ENCODE measurements around the gene SLC28A3. TPM values are rescaled to one million over a fixed set of nuclear protein-coding genes. Genes with fewer than 3 reads are reported as not detected.

SLC28A3 gene
- total RNA-seq, 1 donor from 2014 or later, result 0.21 TPM

DNA sequence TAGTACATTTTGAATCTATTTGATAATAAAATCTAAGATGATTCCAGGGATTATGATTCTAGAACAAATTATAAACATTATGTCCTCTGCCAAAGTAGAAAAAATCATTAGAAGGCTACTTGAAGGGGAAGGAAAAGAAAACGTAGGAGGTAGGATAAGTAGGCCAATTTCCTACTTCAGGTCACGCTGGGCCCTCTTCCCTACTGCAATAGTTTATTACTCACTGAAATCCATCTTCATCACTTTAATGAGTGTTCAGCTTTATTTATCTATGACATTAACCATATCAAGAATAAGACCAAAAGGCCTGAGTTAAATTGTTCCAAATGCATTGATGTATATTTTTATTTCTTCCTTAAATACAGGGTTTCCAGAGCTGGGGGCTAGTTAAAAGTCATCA is 21.6 kb downstream of the SLC28A3 start:
- Histone ChIP-seq H3K36me3 (ENCODE audit: control insufficient read depth, insufficient read depth, low read length) (no peaks in the 10 kb centered on the region), H3K4me3 (ENCODE audit: low read depth, low read length) (no peak overlapping the region), H3K27me3 (ENCODE audit: control insufficient read depth, insufficient read depth, low read length) (no peaks in the 10 kb centered on the region)
- TF ChIP-seq, protein P1, sequence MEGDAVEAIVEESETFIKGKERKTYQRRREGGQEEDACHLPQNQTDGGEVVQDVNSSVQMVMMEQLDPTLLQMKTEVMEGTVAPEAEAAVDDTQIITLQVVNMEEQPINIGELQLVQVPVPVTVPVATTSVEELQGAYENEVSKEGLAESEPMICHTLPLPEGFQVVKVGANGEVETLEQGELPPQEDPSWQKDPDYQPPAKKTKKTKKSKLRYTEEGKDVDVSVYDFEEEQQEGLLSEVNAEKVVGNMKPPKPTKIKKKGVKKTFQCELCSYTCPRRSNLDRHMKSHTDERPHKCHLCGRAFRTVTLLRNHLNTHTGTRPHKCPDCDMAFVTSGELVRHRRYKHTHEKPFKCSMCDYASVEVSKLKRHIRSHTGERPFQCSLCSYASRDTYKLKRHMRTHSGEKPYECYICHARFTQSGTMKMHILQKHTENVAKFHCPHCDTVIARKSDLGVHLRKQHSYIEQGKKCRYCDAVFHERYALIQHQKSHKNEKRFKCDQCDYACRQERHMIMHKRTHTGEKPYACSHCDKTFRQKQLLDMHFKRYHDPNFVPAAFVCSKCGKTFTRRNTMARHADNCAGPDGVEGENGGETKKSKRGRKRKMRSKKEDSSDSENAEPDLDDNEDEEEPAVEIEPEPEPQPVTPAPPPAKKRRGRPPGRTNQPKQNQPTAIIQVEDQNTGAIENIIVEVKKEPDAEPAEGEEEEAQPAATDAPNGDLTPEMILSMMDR (IDR thresholded peaks at IDR 0.05; ENCODE audit: insufficient read depth, low read length, poor library complexity, severe bottlenecking), result no peak
- no peak for DNase-seq (ENCODE audit: low read depth)

DNA sequence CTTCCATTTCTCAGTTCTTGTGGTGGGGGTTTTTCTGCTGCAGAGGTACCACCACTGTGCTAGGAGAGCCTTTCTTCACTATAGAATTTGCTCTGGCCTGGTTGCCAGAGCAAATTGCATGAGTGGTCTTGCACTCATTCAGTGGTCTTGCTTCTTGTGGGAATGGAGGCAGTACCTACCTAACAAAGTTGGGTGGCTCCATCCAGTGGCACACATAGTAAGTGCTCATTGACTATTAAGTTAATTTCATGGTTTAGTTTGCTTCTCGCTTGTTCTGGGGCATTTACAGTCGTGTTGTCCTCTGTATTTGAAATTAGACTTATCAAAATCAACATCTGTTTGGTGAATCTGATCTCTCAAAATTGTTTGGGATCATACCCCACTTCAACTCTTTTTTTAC is 23.0 kb downstream of the SLC28A3 start:
- H3K4me3 ChIP-seq (ENCODE audit: low read depth, low read length), result no peak overlapping the region
- TF ChIP-seq, protein P1 (IDR thresholded peaks at IDR 0.05; ENCODE audit: insufficient read depth, low read length, poor library complexity, severe bottlenecking), result no peak
- no peaks in the 10 kb centered on the region for H3K27me3 ChIP-seq (ENCODE audit: control insufficient read depth, insufficient read depth, low read length)
- no peaks in the 10 kb centered on the region for H3K36me3 ChIP-seq (ENCODE audit: control insufficient read depth, insufficient read depth, low read length)
- DNase-seq (ENCODE audit: low read depth), result no peak

GRCh38 chr9:84315278-84315877 is 25.2 kb downstream of the SLC28A3 start:
- Histone ChIP-seq H3K27me3 (ENCODE audit: control insufficient read depth, insufficient read depth, low read length) (no peaks in the 10 kb centered on the region), H3K36me3 (ENCODE audit: control insufficient read depth, insufficient read depth, low read length) (no peaks in the 10 kb centered on the region), H3K4me3 (ENCODE audit: low read depth, low read length) (no peak overlapping the region)
- TF ChIP-seq, protein P1 (IDR thresholded peaks at IDR 0.05; ENCODE audit: insufficient read depth, low read length, poor library complexity, severe bottlenecking), result peak; percentile 66
- DNase-seq (ENCODE audit: low read depth), result no peak

DNA sequence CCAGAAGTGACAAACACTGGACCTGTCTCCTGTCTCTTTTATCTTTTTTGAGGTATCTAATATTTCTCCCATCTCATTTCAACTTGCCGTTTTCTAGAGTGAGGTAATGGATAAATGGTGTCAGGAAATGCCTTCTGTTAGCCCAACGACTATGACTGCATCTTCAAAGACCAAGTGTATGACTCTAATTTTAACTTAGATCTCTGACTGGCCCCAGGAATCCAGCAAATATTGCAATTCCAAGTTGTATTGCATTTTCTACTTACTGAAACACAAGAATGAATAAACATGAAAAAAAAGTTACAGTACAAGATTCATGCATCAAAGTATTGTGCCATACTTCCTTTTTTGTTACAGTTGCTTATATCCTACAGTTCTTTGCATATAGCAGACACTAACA is 26.3 kb downstream of the SLC28A3 start:
- H3K36me3 ChIP-seq (ENCODE audit: control insufficient read depth, insufficient read depth, low read length), result no peaks in the 10 kb centered on the region
- H3K4me3 ChIP-seq (ENCODE audit: low read depth, low read length), result no peak overlapping the region
- DNase-seq (ENCODE audit: low read depth), result no peak
- TF ChIP-seq, protein P1 (IDR thresholded peaks at IDR 0.05; ENCODE audit: insufficient read depth, low read length, poor library complexity, severe bottlenecking), result no peak
- no peaks in the 10 kb centered on the region for H3K27me3 ChIP-seq (ENCODE audit: control insufficient read depth, insufficient read depth, low read length)

- TF ChIP-seq, protein P1 (IDR thresholded peaks at IDR 0.05; ENCODE audit: insufficient read depth, low read length, poor library complexity, severe bottlenecking), result no peak
- DNase-seq (ENCODE audit: low read depth), result no peak
- no peaks in the 10 kb centered on the region for H3K27me3 ChIP-seq (ENCODE audit: control insufficient read depth, insufficient read depth, low read length)
- no peak overlapping the region for H3K4me3 ChIP-seq (ENCODE audit: low read depth, low read length)
- no peaks in the 10 kb centered on the region for H3K36me3 ChIP-seq (ENCODE audit: control insufficient read depth, insufficient read depth, low read length)
These were observed 29.7 kb downstream of the SLC28A3 start for GRCh38 chr9:84310883-84311282.

DNA sequence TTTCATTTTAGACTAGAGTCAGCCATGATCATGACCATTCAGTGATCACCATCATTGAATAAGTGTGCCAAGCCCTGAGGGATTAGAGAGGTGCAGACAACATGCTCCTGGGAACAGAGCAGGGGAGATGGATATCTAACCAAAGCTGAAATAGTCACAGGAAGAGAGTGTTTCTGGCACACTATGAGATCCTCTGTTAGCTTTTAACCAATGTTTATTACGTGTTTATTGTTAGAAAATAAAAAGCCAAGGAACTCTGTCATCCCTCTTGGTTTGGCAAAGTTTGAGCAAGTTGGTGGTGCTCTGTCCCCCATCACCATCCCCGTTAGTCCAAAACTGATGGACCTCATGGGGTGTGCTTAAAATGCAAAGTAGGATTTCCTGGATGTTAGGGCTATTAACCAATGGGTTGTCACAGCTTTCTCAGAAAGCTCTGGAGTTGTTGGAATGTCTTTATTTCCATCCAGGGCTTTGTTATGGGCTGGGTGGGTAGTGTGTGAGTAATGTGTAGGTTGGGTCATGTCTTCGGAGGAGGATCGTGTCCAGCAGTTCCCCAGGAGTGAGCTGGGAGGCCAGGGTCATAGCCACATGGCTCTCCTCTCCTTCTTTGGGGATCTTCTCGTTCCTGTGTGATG is 34.9 kb downstream of the SLC28A3 start:
- H3K4me3 ChIP-seq (ENCODE audit: low read depth, low read length), result no peak overlapping the region
- H3K27me3 ChIP-seq (ENCODE audit: control insufficient read depth, insufficient read depth, low read length), result no peaks in the 10 kb centered on the region
- DNase-seq (ENCODE audit: low read depth), result no peak
- TF ChIP-seq, protein P1 (IDR thresholded peaks at IDR 0.05; ENCODE audit: insufficient read depth, low read length, poor library complexity, severe bottlenecking), result no peak
- no peaks in the 10 kb centered on the region for H3K36me3 ChIP-seq (ENCODE audit: control insufficient read depth, insufficient read depth, low read length)
